GM19395 (cell line): ENCODE measurements around the gene FAAP20.
"Not testable (repeated sequence)": the region's sequence is repeated elsewhere in the genome, so short reads cannot be mapped to it uniquely, and the experiment has no call there.

Experiments used
- ATAC-seq: cut with Tn5 transposase; IDR thresholded peaks from one replicate; pipeline ENCODE4 v1.9.1; 2021; ENCODE audit warnings: mild to moderate bottlenecking, moderate library complexity; ENCODE audit not compliant: unreplicated experiment

FAAP20 gene

GRCh38 chr1:2163205-2163604 is 31.4 kb downstream of the FAAP20 start:
- ATAC-seq = no peak

GRCh38 chr1:2160451-2161300 is 33.9 kb downstream of the FAAP20 start:
- ATAC-seq = no peak

- ATAC-seq = no peak
Observed at GRCh38 chr1:2159124-2159523, 35.4 kb downstream of the FAAP20 start.

- ATAC-seq = no peak
Observed at GRCh38 chr1:2158272-2158671, 36.3 kb downstream of the FAAP20 start.

GRCh38 chr1:2157856-2158255 is 36.7 kb downstream of the FAAP20 start:
- no peak for ATAC-seq

GRCh38 chr1:2156866-2157265 is 37.7 kb downstream of the FAAP20 start:
- no peak for ATAC-seq

- ATAC-seq = no peak
Observed at GRCh38 chr1:2155788-2156187, 38.8 kb downstream of the FAAP20 start.

GRCh38 chr1:2155147-2155598 is 39.4 kb downstream of the FAAP20 start:
- no peak for ATAC-seq

GRCh38 chr1:2154022-2154421 is 40.5 kb downstream of the FAAP20 start:
- no peak for ATAC-seq

GRCh38 chr1:2152954-2153353 is 41.6 kb downstream of the FAAP20 start:
- no peak for ATAC-seq

GRCh38 chr1:2151911-2152310 is 42.7 kb downstream of the FAAP20 start:
- ATAC-seq = no peak

GRCh38 chr1:2151252-2151651 is 43.3 kb downstream of the FAAP20 start:
- no peak for ATAC-seq

GRCh38 chr1:2150801-2151200 is 43.8 kb downstream of the FAAP20 start:
- ATAC-seq = no peak

GRCh38 chr1:2148691-2149090 is 45.9 kb downstream of the FAAP20 start:
- ATAC-seq = no peak

GRCh38 chr1:2147869-2148268 is 46.7 kb downstream of the FAAP20 start:
- ATAC-seq = not testable (repeated sequence)

GRCh38 chr1:2146836-2147517 is 47.6 kb downstream of the FAAP20 start:
- no peak for ATAC-seq

- no peak for ATAC-seq
Observed at GRCh38 chr1:2145946-2146835, 48.4 kb downstream of the FAAP20 start.

GRCh38 chr1:2144501-2145090 is 50.0 kb downstream of the FAAP20 start:
- ATAC-seq = no peak

GRCh38 chr1:2143814-2144500 is 50.6 kb downstream of the FAAP20 start:
- ATAC-seq = no peak

GRCh38 chr1:2141025-2141424 is 53.5 kb downstream of the FAAP20 start:
- no peak for ATAC-seq
